Measurements from ENCODE around the gene SIX1.

The SIX1 gene

GRCh38 chr14:60641742-60642269 lies 7.5 kb downstream of the SIX1 start:
- DNase-seq (ENCODE audit: low spot score): no peak

DNA sequence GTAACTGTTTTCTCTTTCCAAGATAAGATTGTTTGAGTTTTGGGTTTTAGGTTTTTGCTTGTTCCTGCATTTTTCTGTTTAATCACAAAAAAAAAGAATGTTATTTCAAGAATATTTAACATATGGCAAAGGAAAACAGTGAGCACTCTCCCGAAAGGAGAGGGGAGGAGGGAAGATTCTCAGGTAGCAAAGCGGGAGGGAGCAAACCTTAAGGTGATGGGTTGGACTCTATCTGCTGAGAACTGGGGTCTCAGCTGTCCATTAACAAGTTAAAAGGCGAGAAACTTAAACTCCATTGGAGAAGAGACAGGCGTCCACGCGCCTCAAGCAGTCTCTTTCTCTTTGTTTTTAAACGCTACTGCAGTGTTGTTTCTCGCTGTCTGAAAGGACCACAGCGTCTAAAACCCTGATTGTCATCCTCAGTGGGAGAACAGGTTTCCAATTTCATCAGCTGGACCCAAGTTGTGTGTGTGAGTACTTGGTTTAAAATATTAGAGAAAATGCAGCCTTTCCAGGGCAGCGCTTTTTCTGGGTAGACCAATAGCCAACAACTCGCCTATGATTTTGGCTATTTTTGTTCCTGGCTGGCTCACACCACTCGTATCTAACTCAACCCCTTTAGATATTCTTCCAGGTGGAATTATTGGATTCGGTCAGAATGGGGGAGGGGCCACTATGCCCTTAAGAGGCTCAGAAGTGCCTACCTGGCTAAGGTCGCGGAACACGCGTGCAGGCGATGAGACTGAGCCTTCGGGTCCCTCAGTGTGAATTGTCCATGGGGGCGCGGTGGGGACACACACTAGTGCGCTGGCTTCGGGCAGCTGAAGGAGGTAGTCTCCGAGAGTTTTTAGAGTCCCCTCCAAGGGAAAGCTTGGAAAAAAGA lies 8.2 kb downstream of the SIX1 start:
- DNase-seq (ENCODE audit: low spot score): no peak

DNA sequence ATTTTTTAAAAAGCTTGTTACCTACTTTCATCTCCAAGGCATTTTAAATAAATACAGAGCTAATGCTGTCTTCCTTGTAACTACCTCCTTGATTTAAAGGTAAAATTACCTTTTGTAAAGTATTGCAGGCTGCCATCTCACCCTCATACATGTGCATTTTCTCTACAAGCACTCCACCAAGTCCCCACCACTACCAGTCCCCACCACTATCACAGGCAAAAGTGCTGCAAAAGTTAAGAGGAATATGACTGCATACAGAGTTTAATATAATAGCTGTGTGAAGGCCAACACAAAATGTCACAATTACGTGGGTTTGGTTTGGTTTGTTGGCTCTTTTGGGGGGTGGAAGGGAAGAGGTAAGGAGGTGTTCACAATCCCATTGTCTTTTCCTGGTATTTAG lies 9.6 kb downstream of the SIX1 start:
- DNase-seq (ENCODE audit: low spot score): no peak

GRCh38 chr14:60637479-60638315 lies 11.6 kb downstream of the SIX1 start:
- no peak for DNase-seq (ENCODE audit: low spot score)

DNA sequence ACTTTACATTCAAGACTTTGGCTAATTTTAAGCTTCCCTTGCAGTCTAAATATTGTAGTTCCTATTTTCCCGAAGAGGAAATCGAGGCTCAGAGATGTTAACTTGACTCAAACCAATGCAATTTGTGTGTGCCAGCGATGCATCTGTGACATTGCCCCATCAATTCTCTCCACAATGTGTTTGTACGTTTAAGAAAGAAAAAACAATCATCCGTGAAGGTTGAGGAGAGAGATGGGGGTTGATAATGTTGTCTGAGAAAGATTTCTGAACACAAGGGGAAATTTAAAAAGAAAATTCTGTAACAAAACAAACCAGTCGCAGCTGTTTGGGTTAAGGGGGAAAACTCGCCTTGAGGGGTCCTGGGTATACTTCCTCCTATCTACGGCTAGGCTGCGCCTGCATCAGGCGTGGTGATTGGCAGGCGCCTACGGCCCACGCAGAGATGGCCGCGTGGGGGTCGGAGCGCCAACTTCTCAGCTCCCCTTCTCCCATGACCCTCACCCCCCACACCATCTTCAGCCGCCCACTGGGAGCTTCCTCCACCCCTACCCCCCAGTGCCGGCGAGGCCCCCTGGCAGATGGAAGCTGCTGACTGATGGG lies 12.3 kb downstream of the SIX1 start:
- DNase-seq (ENCODE audit: low spot score): no peak

DNA sequence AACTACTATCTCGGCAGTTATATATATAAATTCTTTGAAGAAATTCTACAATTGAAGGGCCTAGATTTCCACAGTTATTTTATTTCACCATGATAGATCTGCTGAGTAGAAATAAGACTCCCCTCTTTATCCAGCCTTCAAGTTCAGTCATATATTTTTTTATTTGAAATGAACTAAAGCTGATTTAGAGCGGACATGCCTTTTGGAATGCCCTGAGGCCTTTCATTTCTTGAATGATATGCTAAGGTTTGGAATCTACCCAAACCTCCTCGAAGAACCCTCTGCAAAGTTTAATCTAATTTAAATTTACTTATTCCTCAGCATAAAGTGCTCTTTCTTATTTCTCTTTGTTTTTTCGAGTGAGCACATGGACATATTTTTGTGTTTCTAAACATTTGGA lies 15.1 kb downstream of the SIX1 start:
- DNase-seq (ENCODE audit: low spot score): no peak

GRCh38 chr14:60632777-60633176 lies 16.5 kb downstream of the SIX1 start:
- no peak for DNase-seq (ENCODE audit: low spot score)

- DNase-seq (ENCODE audit: low spot score): no peak
These were observed 17.0 kb downstream of the SIX1 start for GRCh38 chr14:60632257-60632656.

DNA sequence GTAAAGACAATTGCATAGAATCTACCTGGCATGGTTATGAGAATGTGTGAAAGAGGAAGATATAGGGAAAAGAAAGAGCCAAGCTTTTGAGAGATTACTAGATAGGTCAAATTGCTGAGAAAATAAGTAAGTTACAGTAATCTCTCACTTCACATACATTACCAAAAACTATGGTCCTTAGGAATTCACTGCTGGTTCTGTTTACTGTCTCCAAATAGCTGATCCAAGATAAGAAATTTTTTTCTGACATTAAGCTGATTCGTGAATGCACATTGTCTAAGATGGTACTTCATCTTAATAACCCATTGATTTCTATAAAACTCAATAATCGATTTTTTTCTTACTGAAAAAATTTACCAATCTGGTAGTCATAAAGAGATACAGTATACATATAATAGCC lies 17.4 kb downstream of the SIX1 start:
- no peak for DNase-seq (ENCODE audit: low spot score)

GRCh38 chr14:60630129-60630528 lies 19.1 kb downstream of the SIX1 start:
- DNase-seq (ENCODE audit: low spot score): no peak

DNA sequence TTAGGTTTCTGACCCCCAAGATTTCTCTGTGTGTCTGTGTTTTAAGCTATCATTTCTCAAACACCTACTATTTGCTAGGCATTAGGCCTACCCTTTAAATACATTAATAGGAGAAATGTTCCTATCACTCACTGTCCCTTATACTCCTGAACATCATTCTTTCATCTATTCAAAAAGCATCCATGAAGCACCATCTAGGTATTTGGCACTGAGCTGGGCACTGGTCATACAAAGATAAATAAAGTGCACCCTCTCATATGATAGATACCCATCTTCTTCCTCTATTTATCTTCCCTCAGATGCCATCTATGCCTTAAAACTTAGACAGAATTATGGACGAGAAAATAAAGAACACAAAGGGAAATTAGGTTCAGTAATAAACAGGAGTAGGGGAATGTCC lies 20.4 kb downstream of the SIX1 start:
- DNase-seq (ENCODE audit: low spot score): no peak

- no peak for DNase-seq (ENCODE audit: low spot score)
These were observed 26.4 kb downstream of the SIX1 start for GRCh38 chr14:60622917-60623257.

DNA sequence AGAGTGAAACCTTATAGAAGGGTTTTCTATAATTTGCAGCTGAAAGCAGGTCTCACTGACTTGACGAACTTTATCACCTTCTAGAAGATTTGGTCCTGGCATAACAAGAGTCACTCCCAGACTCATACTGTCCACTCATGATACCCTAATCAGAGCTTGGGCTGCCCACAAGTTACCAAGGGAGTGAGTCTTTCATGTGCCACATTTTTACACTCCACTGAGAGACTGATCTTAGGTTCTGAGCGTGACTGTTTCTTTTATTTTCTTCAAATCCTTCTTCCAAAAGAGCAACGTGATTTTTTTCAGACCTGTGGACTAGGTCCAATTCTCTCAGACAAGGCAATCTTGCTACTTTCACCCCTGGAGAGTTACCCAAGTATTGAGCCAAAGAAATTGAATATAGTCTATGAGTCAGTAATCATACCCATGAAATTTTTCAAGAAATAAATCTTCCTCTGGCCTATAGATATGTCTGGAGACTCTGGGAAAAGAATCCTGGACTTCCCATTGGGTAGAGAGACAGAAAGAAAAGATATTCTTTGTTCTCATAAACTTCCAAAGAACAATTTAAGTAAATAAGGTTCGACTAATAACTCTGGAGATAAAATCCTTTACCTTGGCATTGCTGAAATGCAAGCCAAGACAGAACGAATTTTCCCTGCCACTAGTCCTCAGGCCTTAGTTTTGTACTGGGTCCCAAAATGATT lies 26.9 kb downstream of the SIX1 start:
- no peak for DNase-seq (ENCODE audit: low spot score)

DNA sequence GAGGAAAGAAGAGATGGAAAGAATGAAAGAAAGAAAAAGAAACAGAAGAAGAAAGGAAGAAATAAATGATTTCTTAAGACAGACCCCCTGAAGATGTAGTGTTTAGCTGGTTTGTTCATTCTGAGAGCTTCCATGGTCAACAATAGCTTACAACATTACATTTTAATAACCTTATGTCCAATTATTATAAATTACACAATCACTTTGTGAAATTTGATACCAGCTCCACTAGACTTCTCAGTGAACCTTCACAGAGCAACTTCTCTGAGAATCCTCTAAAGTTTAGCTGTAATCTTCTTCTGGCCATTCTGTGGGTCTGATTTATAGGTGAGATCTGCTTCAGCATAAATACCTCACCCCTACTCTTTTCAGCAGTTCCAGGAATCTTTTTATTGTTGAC lies 27.9 kb downstream of the SIX1 start:
- no peak for DNase-seq (ENCODE audit: low spot score)

- DNase-seq (ENCODE audit: low spot score): no peak
These were observed 31.0 kb downstream of the SIX1 start for GRCh38 chr14:60618241-60618640.

- no peak for DNase-seq (ENCODE audit: low spot score)
These were observed 32.8 kb downstream of the SIX1 start for GRCh38 chr14:60616461-60616959.

DNA sequence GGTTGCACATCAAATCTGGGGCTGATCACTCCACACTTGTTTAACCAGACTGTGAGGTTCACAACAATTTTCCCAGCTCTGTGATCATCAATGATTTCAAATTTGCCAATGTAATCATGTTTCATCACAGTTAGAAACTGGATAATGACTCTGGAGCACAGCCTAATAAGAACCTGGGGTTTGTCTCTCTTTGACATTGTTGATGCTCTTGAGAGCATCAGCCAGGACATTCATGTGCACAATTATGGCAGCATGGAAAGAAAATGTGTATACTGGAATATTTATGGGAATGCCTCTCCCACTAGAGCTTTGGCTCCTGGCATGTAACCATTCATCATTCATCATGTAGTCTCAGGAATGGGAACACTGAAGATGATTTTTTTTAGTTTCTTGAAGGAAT lies 47.0 kb downstream of the SIX1 start:
- DNase-seq (ENCODE audit: low spot score): no peak

DNA sequence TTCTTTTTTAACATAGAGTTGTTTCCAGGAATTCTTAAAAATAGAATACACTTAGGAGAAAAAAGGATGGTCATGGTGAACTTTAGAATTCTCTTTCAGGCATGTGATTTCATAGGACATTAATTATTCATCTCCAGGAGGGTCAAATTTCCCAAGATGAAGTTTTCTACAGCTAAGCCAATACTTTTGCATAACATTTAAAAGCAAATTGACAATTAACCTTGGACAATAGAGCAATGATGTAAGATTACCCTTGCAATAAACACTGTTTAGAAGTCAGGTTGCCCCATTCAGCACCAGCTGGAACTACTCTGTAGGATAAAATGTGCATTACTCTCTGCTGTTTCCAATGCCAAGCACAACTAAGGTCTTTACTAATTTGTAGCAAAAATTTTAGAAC lies 49.5 kb downstream of the SIX1 start:
- no peak for DNase-seq (ENCODE audit: low spot score)

DNA sequence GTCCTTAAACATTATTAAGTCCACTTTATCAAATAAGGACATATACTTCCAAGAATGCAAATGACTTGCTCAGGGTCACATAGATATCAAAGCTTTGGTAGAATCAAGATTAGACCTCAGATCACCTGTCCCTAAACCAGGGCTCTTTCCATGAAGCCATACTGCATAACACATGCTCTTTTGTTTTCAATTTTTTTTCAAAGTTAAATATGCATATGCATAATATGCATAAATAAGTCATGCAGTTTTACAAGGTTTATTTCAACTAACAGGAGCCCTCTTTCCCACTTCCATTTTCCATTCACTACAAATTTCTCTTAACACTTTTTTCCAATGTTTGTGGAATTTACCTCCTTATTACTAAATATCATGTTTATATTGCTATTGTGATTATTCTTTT lies 53.1 kb downstream of the SIX1 start:
- DNase-seq (ENCODE audit: low spot score): no peak

- no peak for DNase-seq (ENCODE audit: low spot score)
These were observed 55.2 kb downstream of the SIX1 start for GRCh38 chr14:60594062-60594461.
